NCI-H526 (cell line): ENCODE data around the gene AMD1.
"Not testable (repeated sequence)": the region's sequence is repeated elsewhere in the genome, so short reads cannot be mapped to it uniquely, and the experiment has no call there.

Experiments used
- DNase-seq, 2 experiments: peaks; one replicate each; lab custom pipeline; 2025; lab: John Stamatoyannopoulos, UW

The AMD1 gene

GRCh38 chr6:110877569-110877968 lies 3.0 kb downstream of the AMD1 start:
- no peak for DNase-seq

GRCh38 chr6:110878751-110879522 lies 4.4 kb downstream of the AMD1 start:
- DNase-seq = peak; percentile 9 to 59

- DNase-seq = no peak
Observed at GRCh38 chr6:110880651-110881050, 6.1 kb downstream of the AMD1 start.

- no peak for DNase-seq
Observed at GRCh38 chr6:110881546-110882273, 7.1 kb downstream of the AMD1 start.

DNA sequence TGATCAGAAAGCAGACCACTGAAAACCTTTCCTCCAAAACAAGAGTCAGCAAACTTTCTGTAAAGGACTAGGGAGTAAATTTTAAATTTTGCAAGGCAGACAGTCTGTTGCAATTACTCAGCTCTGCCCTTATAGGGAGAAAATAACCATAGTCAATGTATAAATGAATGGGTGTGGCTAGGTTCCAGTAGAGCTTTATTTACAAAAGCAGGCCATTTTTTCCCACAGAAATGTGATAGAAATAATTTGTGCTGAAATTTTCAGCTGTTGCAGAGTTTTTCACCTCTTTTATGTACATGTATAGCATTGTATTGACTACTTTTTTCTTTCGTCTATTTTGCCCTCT lies 7.7 kb downstream of the AMD1 start:
- DNase-seq = no peak

DNA sequence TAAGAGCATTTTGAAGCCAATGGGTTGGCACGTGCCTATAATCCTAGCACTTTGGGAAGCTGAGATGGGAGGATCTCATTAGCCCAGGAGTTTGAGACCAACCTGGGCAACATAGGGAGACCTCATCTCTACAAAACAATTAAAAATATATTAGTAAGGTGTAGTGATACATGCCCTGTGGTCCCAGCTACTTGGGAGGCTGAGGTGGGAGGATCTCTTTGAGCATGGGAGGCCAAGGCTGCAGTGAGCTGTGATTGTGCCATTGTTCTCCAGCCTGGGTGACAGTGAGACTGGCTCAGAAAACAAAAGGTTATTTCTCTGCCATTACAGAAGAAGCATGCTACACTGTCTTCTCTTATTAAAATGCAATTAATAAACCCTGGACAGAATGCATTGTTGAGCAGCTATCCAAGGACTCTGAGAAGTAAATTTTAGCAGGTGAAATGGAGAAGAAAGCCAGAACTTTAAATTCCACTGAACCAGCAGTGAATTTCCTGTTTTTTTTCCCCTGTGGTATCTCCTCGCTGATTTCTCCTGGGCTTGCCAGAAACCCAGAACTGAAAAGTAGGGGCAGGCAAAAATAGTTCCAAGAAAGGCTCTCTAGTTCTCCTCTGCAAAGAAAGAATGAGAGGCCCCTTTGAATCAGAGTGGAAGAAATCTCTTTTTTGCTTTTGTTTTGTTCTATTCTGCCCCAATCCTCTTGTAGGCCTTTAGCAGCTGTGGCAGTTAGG lies 8.4 kb downstream of the AMD1 start:
- no peak for DNase-seq

DNA sequence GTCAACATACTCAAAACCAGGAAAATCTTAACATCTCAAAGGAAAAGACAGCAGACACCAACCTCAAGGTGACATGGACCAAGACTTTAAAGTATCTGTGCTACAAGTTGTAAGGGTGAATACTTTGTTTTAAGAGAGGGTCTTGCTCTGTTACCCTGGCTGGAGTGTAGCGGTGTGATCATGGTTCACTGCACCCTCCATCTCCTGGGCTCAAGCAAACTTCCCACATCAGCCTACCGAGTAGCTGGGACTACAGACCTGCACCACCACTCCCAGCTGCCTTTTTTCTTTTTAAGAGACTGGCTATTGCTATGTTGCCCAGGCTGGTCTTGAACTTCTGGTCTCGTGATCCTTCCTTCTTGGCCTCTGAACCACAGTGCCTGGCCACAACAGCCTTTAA lies 9.7 kb downstream of the AMD1 start:
- DNase-seq = no peak

GRCh38 chr6:110885526-110885925 lies 10.9 kb downstream of the AMD1 start:
- DNase-seq = no peak

- DNase-seq = no peak
Observed at GRCh38 chr6:110886555-110887167, 12.1 kb downstream of the AMD1 start.

GRCh38 chr6:110890288-110890687 lies 15.7 kb downstream of the AMD1 start:
- DNase-seq = no peak

DNA sequence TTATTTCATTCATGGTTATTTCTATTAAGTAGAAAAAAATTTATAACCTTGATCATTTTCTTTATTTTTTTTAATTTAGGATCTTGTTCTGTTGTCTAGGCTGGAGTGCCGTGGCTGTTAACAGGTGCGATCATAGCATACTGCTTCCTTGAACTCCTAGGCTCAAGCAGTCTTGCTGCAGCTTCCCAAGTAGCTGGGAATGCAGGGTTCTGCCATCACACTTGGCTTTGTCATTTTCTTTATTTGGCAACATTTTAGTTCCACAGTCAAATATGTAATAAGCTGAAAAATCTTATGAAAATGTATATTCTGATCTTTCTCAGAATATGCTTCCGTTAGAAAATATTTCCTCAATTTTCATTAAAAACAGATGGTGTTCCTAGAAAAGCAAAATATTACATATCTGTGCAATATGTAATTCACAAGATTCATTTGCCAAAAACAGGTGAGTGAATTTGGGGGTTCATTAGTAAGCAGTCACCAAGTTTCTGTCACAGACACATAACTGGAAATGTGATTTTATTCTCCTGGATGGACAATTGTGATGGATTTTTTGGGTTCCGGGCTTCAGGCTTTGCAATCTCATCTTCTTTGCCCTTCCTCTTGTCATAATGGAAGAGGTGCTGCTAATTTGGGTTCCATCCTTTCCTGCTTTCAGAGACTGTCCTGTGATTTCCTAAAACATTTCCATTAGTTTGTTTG lies 21.5 kb downstream of the AMD1 start:
- no peak for DNase-seq

DNA sequence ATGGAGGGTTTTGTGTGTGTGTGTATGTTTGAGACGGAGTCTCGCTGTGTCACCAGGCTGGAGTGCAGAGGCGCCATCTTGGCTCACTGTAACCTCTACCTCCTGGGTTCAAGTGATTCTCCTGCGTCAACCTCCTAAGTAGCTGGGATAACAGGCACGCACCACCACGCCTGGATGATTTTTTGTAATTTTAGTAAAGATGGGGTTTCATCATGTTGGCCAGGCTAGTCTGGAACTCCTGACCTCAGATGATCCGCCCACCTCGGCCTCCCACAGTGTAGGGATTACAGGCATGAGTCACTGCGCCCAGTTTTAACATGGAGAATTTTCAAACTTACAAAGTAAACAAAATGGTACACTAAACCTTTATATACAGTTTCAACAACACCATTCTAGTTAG lies 22.8 kb downstream of the AMD1 start:
- DNase-seq = no peak

DNA sequence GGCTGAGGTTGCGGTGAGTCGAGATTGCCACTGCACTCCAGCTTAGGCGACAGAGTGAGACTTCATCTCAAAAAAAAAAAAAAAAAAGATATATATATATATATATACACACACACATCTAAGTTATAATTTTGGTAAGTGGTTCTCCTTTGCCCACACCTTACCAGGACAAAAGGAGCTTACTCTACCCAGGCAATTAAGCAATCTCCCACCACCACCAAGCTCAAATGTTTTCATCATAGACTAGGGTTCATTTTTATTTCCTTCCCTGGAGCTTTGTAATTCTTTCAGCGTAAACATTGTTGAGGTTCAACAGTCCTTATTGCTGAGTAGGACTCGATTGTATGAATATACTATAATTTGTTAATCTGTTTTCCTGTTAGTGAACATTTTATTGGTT lies 23.5 kb downstream of the AMD1 start:
- DNase-seq = no peak

GRCh38 chr6:110900028-110900598 lies 25.5 kb downstream of the AMD1 start:
- DNase-seq = no peak

- not testable (repeated sequence) for DNase-seq
Observed at GRCh38 chr6:110901601-110902000, 27.0 kb downstream of the AMD1 start.

- no peak for DNase-seq
Observed at GRCh38 chr6:110902091-110902490, 27.5 kb downstream of the AMD1 start.

GRCh38 chr6:110906273-110906672 lies 31.7 kb downstream of the AMD1 start:
- not testable (repeated sequence) for DNase-seq

DNA sequence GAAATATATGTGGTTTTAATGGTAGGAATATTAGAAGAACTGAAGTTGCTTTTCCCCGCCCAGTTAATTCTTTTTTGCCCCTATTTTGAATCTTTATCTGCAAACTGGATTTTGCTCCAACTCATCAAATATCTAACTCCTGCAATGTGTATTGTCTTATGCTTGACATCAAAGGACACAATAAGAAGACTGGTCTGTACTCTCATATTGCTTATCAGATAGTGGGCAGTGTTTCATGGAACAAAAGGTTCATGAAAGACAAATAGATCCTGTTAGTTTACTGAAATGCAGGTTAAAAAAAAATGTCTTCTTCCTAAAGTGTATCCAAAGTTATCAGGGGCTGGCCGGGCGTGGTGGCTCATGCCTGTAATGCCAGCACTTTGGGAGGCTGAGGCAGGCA lies 56.2 kb downstream of the AMD1 start:
- no peak for DNase-seq

DNA sequence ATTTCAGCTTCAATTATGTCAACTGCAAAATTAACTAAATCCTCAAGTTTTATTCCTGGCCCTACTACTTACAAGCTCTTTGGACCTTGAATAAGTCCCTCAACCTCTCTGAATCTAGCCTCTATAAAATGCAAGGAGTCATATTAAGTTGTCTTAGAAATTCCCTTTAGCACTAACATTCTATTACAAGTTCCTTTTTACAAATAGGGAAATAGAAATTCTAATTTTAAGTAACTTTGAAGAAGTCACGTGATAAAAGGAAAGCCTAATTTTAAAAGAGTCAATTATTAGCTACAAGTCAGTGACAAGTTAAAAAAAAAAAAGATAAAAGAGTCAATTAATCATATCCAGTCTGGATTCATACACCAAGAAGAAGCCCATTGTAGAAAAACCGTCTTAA lies 59.3 kb downstream of the AMD1 start:
- no peak for DNase-seq

GRCh38 chr6:110934381-110934898 lies 59.9 kb downstream of the AMD1 start:
- no peak for DNase-seq

DNA sequence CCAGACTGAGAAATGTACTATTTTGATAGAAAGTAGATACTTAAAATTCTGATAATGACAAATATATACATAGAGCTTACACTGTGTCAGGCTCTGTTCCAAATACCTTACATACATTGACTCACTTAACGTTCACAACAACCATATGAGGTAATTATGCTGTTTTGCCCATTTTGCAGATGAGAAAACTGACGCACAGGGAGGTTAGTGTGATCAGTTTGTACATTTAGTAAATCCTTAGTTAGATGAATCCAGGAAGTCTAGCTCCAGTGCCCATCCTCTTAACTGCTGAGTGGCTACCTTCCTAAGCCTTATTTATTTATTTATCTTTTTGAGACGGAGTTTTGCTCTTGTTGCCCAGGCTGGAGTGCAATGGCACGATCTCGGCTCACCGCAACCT lies 60.6 kb downstream of the AMD1 start:
- no peak for DNase-seq
